GM21526 (cell line): ENCODE results near the gene CORO2A.
"Not testable (repeated sequence)": the region's sequence is repeated elsewhere in the genome, so short reads cannot be mapped to it uniquely, and the experiment has no call there.

ENCODE experiments used
- ATAC-seq: cut with Tn5 transposase; IDR thresholded peaks from one replicate; pipeline ENCODE4 v1.9.1; 2021; ENCODE audit warnings: moderate library complexity; ENCODE audit not compliant: unreplicated experiment, low FRiP score

Gene CORO2A

GRCh38 chr9:98191671-98192502 lies 550 bp downstream of the CORO2A start:
- peak; percentile 12 for ATAC-seq

DNA sequence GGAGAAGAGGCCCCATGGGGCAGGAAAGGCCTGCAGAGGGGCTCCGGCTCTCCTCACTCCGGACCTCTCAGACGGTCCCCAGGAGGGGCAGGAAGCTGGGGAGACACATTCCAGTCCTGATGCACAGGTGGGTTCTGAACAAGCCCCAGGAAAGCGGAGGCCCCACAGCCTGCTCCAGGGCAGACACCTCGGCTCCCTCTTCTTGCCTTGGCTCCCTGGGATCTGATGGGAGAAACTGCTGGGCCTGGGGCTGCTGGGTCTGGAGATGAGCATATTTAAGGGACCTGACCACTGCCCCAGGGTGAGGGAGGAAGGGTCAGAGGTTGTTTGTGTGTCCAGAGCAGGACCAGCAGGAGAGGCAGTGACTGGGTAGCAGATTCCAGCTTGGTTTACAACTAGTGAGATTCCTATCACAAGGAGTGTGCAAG lies 1.2 kb downstream of the CORO2A start:
- ATAC-seq: no peak

GRCh38 chr9:98190757-98191105 lies 1.7 kb downstream of the CORO2A start:
- ATAC-seq: no peak

DNA sequence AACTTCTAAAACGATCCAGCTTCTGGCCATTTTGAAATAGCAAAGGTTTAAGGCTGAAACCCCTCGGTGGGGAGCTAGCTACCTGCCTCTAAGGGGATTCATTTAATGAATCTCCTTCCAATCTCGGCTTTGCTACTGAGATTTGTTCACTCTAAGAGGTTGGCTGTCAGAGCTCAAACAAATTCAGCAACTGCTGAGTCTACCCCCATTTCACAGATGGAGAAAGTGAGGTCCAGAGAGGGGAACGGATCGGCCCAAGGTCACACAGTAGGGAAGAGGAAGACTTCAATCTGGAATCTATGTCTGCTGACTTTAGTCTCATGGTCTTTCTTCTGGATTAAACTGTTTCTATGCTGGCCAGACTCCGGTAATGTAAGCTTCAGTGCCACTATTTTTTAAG lies 3.0 kb downstream of the CORO2A start:
- no peak for ATAC-seq

DNA sequence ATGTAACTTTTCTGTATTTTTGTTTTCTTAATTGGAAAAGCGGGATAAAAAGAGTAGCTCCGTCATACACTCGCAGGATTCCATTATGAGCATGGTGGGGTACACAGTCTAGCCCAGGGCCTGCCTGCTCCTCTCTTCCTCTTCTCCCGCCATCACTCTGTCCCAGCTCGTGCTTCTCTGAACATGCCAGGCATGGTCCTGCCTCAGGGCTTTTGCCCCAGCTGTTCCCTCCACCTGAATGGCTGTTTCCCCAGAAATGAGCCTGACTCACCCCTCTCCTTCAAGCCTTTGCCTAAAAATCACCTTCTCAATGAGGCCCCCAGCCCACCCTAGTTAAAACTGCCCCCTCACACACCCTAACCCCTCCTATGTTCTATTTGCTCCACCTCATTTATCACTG lies 4.5 kb downstream of the CORO2A start:
- ATAC-seq: no peak

DNA sequence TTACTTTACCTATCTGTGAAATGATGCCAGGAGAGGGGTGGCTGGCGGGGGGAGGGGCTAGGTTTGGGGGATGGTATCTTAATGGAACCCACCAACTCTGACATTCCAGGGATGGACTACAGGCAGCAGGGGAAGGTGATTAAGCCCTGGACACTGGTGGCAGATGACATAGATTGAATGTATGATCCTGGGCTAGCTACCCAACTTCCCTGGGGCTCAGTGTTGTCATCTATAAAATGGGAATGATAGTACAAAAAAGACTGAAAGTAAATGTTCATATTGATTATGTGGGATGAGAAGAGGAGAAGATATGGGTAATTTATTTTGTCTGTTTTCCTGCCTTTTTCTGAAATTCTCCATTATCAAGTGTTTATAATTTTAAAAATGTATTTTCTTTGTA lies 6.2 kb downstream of the CORO2A start:
- no peak for ATAC-seq

- ATAC-seq: no peak
Measured at GRCh38 chr9:98185611-98186171, 6.7 kb downstream of the CORO2A start.

- ATAC-seq: no peak
Measured at GRCh38 chr9:98185021-98185567, 7.3 kb downstream of the CORO2A start.

DNA sequence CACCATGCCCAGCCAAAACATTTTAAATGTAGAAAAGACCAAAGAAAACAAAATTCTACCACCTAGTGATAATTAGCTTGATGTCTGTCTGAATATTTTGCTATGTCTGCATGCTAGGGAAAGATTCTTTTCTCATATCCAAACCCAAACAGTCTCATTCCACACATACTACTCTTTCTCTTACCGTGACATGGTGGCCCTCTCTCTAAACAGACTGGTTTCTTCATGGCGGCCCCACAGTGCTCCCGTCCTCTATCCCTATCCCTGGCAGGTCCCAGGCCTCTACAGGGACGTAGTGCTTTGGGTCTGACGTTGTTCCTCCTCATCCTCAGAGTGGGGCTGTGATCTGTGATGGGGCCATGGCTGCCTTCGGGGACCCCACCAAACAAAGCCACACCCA lies 8.1 kb downstream of the CORO2A start:
- no peak for ATAC-seq

DNA sequence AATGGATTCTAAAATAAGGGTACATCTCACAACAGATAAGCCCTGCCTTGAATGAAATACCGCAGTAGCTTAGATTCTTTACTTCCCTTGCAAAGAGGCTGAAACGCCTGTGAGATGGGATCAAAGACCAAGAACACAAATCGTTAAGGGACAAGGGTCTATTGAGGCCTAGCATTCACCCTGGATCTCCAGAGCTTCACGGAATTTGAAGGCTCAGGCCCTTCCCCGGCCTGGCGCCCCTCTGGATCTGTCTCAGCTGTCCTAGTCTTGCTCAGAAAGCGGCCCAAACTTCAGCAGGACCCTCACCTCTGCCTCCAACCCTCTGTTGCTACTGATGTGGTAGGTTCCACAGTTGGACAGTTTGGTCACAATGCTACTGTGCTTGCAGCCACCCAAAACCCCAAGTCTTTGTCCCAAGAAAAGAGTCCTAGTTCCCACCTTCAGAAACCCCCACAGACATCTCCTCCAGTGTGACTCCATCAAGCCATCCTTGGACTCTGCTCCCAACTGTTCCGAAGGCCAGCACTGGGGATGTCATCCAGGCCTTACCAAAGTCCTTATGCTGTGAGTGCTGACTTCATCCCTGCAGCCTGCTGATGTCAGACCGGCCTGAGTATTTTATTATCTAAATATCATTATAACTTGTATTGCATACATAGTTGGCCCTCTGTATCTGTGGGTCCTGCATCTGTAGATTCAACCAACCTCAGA lies 9.4 kb downstream of the CORO2A start:
- no peak for ATAC-seq

DNA sequence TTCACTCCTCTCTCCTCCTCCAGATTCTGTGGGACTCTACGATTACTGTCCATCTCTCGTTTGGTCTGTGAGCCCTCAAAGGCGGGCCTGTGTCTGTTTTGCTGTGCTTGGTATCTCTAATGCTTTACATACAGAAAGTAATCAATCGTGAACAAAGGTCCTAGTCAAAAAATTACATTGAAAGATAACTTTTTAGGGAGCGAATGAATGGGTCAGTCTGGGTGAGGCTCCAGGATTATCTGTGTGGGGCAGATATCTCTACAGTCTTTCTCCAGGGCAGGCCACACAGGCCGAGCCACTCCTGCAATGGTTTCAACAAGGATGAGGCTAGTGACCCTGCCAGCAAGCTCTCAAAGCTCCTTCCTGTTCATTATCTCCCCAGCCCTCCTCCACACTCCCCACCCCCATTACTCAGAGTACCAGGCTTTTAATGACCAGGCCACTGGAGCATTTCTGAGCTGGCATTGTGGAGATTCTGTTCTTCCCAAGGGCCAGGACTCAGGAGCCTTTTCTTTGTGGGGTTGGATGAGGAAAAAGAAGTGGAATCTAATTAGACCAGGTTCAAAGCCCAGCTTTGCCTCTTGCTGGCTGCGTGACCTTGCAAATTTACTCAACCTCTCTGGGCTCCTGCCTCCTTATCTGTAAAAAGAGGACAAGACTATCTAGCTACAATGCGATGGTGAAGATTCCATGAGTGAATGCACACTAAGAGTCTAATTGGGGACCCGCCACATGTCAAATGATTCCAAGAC lies 10.2 kb downstream of the CORO2A start:
- no peak for ATAC-seq

DNA sequence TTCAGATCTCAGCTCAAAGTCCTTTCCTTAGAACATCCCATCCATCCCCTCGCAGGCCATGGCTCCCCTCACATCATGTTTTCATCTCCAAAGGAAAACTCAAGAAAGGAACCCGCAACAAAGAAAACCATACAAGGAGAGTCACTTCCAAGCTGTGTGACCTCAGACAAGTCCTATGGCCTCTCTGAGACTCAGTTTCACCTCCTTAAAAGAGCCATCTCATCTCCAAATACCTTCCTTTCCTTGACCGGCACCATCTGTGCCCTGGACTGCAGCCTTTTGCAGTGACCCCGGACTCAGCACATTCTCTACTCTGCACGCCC lies 10.7 kb downstream of the CORO2A start:
- ATAC-seq: no peak

- no peak for ATAC-seq
Measured at GRCh38 chr9:98180996-98181395, 11.4 kb downstream of the CORO2A start.

DNA sequence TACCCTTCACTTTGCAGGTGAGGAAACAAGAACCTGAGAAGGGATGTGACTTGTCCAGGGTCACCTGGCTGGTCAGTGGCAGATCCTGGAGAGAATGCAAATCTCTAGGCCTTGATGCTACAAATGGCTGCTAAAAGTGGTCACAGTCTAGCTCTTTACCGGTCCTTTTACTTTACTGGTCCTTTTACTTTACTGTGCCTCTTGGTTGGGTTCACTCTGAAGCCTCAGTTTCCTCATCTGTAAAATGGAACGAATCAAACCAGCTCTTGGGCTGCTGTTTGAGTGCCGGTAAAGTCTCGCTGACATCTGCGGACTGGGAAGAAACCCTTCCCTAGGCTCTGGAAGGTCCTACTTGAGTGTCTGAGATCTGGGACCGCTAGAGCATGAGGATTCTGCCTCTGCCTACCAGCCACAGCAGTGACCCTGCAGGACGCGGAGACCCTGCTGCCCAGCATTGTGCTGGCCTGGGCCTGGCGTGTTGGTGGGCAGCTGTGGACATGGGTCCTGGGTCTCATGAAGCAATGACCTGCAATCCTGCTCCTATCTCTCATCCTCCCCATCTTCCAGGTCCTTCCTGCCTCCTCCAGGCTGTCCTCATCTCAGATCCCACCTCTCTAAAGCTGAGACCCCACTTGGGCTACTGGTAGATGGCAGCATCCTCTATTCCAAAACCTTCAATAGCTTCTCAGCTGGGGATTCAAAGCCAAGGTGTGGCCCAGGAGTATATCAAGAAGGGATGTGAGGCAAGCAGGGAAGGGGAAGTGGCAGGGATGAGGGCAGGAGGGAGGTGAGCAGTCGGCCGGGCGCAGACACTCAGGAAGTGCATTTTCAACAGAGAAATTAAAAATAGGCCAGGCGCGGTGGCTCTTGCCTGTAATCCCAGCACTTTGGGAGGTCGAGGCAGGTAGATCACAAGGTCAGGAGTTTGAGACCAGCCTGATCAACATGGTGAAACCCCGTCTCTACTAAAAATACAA lies 13.3 kb downstream of the CORO2A start:
- no peak for ATAC-seq

DNA sequence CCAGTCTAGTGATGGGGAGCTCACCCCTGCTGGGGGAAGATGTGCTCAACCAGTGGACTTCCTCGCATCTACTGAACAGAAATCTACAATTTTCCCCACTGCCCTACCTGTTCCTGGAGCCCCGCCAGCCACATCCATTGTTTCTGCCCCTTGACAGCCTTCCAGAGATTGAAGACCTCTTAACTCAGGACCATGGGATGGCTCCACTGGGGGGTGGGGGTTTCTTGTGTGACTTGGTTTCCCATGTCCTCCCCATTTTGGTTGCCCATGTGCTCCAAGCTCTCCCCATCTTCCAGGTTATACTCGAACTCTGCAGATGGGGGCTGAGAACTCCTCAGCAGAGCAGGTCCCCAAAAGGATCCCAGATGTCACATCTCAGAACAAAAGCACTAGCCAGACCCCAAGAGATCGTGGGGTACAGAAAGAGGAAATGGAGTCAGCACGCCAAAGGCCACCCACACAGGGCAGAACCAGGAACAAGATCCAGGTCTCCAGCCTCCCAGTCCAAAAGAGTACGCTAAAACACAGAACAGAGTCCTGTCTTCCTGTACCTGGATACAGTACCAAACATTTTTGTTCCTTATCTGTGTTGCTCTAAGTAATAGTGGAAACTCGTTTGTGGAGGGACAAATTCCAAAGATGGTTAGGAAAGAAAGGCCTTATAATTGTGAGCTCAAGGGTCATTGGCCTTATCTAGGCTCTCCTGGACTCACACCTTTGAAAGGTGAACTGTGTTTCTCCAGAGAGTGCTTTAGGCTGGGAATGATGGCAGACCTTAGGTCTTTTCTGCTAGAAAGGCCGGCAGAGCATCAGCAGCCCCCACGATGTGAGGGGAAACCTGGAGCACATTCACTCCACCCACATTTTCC lies 15.8 kb downstream of the CORO2A start:
- no peak for ATAC-seq

GRCh38 chr9:98175762-98176161 lies 16.7 kb downstream of the CORO2A start:
- no peak for ATAC-seq

DNA sequence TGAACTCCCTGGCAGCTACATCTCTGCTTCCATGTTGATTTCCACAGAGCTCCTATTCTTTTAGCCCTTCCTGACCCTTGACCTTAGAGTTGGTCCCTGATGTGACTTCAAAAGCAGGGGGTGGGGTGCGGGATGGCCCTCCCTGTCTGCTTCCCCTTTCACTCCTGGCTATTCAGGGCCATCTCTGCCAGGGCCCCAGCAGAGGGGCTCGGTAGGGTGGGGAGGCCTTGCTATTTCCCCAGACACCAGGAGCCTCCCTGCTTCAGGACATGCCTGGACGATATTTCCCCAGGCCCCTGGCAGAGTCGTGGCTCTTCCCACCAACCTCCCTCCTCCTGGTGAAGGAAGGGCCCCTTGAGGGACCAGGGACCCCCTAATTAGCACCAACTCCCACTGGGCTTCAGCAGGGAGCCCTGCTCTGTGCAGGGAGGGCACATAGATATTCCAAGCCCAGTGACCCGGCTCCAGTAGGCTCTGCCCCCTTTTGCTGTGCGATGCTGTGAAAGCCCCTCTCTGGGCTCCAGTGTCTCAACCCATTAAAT lies 17.3 kb downstream of the CORO2A start:
- no peak for ATAC-seq

DNA sequence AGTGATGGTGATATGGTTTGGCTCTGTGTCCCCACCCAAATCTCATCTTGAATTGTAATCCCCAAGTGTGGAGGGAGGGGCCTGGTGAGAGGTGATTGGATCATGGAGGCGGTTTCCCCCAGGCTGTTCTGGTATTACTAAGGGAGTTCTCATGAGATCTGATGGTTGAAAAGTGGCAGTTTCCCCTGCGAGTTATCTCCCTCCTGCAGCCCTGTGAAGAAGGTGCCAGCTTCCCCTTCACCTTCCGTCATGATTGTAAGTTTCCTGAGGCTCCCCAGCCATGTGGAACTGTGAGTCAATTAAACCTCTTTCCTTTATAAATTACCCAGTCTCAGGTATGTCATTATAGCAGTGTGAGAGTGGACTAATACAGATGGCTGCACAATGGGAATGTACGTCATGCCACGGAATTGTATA lies 17.9 kb downstream of the CORO2A start:
- not testable (repeated sequence) for ATAC-seq

- ATAC-seq: no peak
Measured at GRCh38 chr9:98173181-98173580, 19.3 kb downstream of the CORO2A start.
